C4-2B (cell line): ENCODE results near the gene TACR1.

Experiments used
- ZFX ChIP-seq: fragments of 450-650 bp; IDR thresholded peaks from 2 replicates; pipeline ENCODE4 v1.6.1; 2017
- TF ChIP-seq, protein P1 (sequence below): fragments of 450-650 bp; conservative IDR thresholded peaks from 2 replicates; pipeline ENCODE4 v1.5.1; 2017; ENCODE audit warnings: mild to moderate bottlenecking

DNA sequence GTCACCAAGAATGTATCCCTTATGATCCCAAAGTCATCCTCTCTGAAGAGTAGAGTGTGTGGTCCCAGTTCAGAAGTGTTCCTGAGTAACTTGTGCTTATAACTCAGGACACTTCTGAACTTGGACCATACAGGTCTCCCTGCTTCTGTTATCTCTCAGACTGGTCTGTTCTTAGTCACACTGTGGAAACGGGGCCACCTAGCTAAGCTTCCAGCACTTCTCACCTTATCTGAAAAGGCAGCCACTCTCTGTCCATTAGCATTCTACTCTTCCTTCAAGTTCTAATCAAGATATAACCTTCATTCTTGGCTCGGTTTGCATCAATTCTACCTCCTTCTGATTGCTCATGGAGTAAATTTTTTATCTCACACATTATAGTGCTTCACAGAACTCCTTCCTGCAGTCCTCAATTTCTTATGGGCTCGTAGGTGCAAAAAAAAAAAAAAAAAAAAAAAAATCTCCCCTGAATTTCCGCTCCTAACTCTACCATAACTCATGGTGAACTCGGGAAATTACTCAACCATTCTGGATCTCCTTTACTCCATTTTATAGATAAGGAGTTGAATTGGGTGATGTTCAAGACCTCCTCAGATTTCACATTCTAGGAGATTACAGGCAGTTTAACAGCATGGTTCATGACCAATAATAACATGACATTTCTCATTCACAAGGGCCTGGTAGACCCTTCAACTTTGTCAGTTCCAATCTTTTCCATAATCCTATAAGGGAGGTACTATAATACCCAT, 108.4 kb downstream of the TACR1 start:
- TF ChIP-seq, protein P1, sequence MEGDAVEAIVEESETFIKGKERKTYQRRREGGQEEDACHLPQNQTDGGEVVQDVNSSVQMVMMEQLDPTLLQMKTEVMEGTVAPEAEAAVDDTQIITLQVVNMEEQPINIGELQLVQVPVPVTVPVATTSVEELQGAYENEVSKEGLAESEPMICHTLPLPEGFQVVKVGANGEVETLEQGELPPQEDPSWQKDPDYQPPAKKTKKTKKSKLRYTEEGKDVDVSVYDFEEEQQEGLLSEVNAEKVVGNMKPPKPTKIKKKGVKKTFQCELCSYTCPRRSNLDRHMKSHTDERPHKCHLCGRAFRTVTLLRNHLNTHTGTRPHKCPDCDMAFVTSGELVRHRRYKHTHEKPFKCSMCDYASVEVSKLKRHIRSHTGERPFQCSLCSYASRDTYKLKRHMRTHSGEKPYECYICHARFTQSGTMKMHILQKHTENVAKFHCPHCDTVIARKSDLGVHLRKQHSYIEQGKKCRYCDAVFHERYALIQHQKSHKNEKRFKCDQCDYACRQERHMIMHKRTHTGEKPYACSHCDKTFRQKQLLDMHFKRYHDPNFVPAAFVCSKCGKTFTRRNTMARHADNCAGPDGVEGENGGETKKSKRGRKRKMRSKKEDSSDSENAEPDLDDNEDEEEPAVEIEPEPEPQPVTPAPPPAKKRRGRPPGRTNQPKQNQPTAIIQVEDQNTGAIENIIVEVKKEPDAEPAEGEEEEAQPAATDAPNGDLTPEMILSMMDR, result no peak
- no peak for TF ChIP-seq ZFX
